ENCODE data around the gene DOK7. TPM values are rescaled to one million over a fixed set of nuclear protein-coding genes. Genes with fewer than 3 reads are reported as not detected.

The DOK7 gene
- total and polyA plus RNA-seq, 3 donors from 2014 or later, result 9.3 to 29.5 (median 22.9) TPM

DNA sequence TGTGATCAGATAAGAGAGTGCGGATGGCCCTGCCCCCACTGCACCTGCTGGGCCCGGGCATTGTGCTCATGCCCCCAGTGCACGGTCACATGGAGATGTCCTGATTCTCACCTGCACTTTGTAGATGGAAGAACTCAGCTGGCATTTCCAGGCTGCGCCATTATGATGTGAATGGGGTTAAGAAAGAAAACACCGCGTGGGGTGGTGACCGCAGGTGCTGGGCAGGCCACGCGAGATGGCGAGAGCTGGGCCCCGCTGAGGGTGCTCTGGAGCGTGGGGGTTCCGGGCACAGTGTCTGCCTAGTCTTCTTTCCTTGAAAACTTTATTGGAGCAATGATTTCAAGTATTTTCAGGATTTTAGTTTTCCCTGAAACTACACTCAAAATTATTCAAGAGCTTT, 39.2 kb upstream of the DOK7 start:
- TF ChIP-seq, protein P1, sequence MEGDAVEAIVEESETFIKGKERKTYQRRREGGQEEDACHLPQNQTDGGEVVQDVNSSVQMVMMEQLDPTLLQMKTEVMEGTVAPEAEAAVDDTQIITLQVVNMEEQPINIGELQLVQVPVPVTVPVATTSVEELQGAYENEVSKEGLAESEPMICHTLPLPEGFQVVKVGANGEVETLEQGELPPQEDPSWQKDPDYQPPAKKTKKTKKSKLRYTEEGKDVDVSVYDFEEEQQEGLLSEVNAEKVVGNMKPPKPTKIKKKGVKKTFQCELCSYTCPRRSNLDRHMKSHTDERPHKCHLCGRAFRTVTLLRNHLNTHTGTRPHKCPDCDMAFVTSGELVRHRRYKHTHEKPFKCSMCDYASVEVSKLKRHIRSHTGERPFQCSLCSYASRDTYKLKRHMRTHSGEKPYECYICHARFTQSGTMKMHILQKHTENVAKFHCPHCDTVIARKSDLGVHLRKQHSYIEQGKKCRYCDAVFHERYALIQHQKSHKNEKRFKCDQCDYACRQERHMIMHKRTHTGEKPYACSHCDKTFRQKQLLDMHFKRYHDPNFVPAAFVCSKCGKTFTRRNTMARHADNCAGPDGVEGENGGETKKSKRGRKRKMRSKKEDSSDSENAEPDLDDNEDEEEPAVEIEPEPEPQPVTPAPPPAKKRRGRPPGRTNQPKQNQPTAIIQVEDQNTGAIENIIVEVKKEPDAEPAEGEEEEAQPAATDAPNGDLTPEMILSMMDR (IDR thresholded peaks at IDR 0.05), result no peak
- TF ChIP-seq POLR2A (IDR thresholded peaks at IDR 0.05), result no peak
- WGBS, 2 donors, result 95 to 98% methylated on average over 13 of the region's 13 CpGs
- intact Hi-C loops (cut with DNase I; ENCODE audit: low total_unique reads), result no loop called here
- Histone ChIP-seq H3K4me3 (no peak overlapping the region), H3K4me1 (no peaks in the 10 kb centered on the region), H3K9me3 (no peaks in the 10 kb centered on the region), H3K27ac (no peak overlapping the region), H3K36me3 (ENCODE audit: low read depth, missing control alignments) (no peaks in the 10 kb centered on the region), H3K27me3 (no peaks in the 10 kb centered on the region)
- no peak for DNase-seq

- no peak for DNase-seq
- TF ChIP-seq, protein P1 (IDR thresholded peaks at IDR 0.05), result no peak
- TF ChIP-seq POLR2A (IDR thresholded peaks at IDR 0.05), result no peak
- Histone ChIP-seq H3K36me3 (ENCODE audit: low read depth, missing control alignments) (no peaks in the 10 kb centered on the region), H3K27me3 (no peaks in the 10 kb centered on the region), H3K4me1 (no peaks in the 10 kb centered on the region), H3K9me3 (no peaks in the 10 kb centered on the region), H3K4me3 (no peak overlapping the region), H3K27ac (no peak overlapping the region)
- 88 to 97% methylated on average over 11 to 20 of the region's 20 CpGs for WGBS, 2 donors
- intact Hi-C loops (cut with DNase I; ENCODE audit: low total_unique reads), result no loop called here
Observed at GRCh38 chr4:3424522-3425095, 38.5 kb upstream of the DOK7 start.

GRCh38 chr4:3426465-3427133, 36.5 kb upstream of the DOK7 start:
- TF ChIP-seq POLR2A (IDR thresholded peaks at IDR 0.05), result no peak
- TF ChIP-seq, protein P1 (IDR thresholded peaks at IDR 0.05), result no peak
- Histone ChIP-seq H3K9me3 (no peaks in the 10 kb centered on the region), H3K36me3 (ENCODE audit: low read depth, missing control alignments) (no peaks in the 10 kb centered on the region), H3K27ac (no peak overlapping the region), H3K4me3 (no peak overlapping the region), H3K4me1 (no peaks in the 10 kb centered on the region), H3K27me3 (no peaks in the 10 kb centered on the region)
- no peak for DNase-seq
- intact Hi-C loops (cut with DNase I; ENCODE audit: low total_unique reads), result no loop called here
- 82 to 93% methylated on average over 7 to 24 of the region's 24 CpGs for WGBS, 2 donors

DNA sequence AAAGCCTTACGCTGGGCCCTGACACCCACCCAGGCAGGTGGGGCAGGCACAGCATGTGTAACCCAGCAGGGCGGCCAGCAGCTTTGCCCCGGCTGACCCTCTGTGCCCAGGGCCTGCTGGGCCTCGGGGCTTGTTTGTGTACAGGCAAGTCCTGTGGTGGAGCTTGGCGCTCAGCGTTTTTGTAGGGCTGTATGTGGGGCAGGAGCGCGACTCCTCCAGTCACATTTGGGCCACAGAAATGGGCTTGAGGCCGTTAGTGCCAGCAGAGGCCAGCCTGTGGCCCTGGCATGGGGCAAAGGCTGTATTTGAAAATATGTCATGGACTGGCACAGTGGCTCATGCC, 36.0 kb upstream of the DOK7 start:
- intact Hi-C loops (cut with DNase I; ENCODE audit: low total_unique reads), result no loop called here
- no peak for DNase-seq
- Histone ChIP-seq H3K4me3 (no peak overlapping the region), H3K27me3 (no peaks in the 10 kb centered on the region), H3K9me3 (no peaks in the 10 kb centered on the region), H3K36me3 (ENCODE audit: low read depth, missing control alignments) (no peaks in the 10 kb centered on the region), H3K27ac (no peak overlapping the region), H3K4me1 (no peaks in the 10 kb centered on the region)
- 95 to 96% methylated on average over 8 to 9 of the region's 9 CpGs for WGBS, 2 donors
- TF ChIP-seq POLR2A (IDR thresholded peaks at IDR 0.05), result no peak
- TF ChIP-seq, protein P1 (IDR thresholded peaks at IDR 0.05), result no peak

All from testis (tissue), 3 donors.